HG02798 (cell line): Measurements from ENCODE around the gene FASN.
"Not testable (repeated sequence)": the region's sequence is repeated elsewhere in the genome, so short reads cannot be mapped to it uniquely, and the experiment has no call there.

Experiments
- ATAC-seq: cut with Tn5 transposase; IDR thresholded peaks from one replicate; pipeline ENCODE4 v1.9.1; 2021; ENCODE audit warnings: mild to moderate bottlenecking; ENCODE audit not compliant: unreplicated experiment, poor library complexity

FASN gene

DNA sequence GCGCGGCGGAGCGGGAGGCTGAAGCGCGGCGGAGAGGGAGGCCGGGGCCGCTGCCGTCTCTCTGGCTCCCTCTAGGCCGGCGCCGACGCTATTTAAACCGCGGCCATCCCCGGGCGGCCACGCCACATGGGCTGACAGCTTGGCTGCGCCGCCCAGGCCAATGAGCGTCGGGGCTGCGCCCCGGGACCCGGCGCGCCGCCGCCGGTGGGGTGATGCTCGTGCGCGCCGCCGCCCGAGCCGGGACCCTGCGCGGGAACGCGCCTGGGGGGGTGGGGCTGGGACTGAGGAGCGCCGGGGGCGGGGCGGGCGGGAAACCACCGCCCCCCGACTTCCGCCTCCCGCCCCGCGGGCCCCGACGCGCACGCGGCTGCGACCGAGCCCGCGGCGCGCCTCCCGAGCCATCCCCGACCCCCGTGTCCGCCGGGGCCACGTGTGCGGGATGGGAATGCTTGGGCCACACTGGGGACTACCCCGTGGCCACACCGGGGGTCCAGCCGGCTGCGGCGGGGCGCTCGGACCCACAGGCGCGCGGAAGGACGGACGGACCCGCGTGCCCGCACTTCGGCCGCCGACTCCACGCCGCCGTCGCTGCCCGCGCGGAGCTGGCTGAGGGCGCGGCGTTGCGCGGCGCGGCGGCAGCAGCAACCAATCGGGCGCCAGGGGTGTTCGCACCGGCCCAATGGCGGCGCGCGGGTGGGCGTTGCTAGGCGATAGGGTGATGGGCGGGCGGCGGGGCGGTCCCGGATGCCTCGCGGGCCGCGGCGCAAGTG, at the start of gene FASN:
Gene FASN (minus strand): TSS at position 68 of the 770 bp plus-strand sequence. CDS start 1,791 bp downstream, outside the sequence.
- ATAC-seq: peak; percentile 71

DNA sequence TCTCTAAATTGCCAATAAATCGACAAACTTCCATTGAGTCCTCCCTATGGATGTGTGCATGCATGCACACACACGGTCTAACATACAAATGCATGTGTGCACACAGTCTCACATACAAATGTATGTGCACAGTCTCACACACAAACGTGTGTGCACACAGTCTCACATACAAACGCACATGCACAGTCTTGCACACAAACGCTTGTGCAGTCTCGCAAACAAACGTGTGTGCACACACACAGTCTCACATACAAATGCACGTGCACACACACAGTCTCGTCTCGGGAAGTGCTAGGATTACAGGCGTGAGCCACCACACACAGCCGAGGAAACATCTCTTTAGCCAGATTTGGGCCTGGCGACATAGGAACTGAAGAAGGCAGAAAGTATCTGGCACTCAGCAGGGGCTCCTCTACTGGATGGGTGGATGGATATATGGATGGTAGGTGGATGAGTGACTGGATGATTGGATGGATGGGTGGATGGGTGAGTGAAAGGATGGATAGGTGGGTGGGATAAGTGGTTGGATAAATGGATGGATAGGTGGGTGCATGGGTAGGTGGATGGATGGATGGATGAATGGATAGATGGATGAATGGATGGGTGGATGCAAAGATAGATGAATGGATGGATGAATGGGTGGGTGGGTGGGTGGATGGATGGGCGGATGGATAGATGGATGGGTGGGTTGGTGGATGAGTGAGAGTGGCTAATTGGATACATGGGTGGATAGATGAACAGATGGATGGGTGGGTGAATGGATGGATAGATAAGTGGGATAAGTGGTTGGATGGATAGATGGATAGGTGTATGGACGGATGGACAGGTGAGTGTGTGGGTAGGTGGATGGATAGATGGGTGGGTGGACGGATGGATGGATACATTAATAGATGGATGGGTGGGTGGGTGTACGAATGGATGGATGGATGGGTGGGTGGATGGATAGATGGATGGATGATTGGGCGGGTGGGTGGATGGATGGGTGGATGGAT, 48.9 kb upstream of the FASN start:
- ATAC-seq: no peak

DNA sequence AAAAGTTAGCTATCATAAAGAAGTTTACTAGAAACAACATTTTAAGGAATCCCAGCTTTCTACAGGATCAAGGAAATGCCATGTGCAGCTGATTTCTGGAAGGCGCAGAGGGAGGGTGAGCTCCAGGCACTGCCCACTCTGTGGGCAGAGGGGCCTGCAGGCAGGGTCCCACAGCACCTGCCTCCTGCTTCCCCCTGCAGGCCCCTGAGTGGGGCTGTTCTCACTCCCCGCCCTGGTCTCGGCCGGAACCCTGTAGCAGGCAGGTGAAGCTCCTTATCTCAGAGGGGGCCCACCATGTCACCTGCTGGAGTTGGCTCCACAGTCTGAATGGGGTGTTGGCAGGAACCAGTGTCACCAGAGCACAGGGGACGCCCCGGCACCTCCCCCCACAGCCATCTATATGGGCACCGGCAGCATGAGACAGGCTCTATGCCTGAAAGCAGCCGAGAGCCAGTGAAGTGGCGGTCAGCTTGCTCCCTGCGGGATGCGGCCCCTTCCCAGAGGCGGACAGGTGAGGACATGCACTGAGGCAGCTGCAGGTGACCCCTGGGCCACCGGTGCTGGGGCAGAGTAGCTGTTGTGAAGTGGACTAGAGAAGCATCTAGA, 47.6 kb upstream of the FASN start:
- ATAC-seq: no peak

DNA sequence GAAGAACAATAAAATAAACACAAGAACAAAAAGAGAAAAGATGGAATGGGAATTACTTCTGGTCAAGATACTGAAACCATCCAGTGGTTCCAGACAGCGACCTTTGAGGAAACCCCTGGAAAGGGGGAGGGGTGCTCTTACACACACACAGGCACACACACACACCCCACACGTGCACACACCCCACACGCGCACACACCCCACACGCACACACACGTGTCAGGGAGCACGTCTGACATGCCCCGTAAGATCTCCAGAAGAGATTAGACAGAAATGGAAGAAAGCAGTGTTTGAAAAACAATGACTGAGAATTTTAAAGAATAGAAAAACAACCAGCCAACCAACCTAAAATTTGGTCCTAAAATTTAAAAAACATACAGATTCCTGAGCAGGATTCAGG, 45.3 kb upstream of the FASN start:
- ATAC-seq: no peak

DNA sequence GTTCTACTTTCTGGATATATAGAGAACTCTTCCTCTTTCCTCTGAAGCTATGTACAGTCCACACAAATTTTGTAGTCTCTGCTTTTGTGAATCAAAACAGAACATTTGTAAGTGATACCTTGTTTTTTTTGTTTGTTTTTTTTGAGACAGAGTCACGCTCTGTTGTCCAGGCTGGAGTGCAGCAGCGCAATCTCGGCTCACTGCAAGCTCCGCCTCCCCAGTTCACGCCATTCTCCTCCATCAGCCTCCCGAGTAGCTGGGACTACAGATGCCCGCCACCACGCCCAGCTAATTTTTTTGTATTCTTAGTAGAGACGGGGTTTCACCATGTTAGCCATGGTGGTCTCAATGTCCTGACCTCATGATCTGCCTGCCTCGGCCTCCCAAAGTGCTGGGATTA, 41.9 kb upstream of the FASN start:
- not testable (repeated sequence) for ATAC-seq

DNA sequence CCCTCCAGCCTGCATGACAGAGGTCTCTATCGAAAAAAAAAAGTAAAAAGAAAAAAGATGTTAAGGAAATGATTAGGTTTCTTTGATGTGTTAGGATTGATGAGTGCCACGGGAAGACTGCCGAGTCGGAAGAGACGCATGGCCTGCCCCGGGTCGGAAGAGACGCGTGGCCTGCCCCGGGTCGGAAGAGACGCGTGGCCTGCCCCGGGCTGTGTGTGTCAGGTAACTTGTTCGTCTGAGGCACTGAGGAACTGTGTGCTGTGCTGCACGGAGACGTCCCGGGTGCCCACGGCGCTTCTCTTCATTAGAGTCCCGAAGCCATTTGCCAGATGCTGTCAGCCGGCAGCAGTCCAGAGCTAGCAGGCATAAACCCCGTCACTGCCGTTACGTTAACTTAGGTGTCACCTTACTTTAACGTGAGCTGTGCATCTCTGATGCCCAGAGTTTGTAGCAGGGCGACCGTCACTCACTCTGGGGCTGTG, 40.5 kb upstream of the FASN start:
- ATAC-seq: no peak

DNA sequence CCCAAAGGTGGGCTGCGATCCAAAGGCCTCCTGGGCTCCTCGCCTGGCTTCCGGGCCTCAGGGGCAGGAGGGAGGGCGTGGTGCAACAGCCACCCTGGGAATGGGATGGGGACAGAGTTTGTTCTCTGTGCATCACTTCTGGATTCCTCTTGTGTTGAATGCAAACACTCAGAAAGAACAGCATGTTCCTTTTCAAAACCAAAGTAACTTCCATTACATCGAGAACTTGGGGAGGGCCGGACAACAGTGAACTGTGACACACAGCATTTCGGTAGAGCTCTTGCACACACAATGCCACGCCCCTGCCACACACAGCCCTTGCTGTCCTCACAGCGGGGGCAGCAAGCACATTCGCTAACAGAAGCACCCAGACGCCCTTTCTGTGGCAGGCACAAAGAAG, 36.1 kb upstream of the FASN start:
- ATAC-seq: no peak

DNA sequence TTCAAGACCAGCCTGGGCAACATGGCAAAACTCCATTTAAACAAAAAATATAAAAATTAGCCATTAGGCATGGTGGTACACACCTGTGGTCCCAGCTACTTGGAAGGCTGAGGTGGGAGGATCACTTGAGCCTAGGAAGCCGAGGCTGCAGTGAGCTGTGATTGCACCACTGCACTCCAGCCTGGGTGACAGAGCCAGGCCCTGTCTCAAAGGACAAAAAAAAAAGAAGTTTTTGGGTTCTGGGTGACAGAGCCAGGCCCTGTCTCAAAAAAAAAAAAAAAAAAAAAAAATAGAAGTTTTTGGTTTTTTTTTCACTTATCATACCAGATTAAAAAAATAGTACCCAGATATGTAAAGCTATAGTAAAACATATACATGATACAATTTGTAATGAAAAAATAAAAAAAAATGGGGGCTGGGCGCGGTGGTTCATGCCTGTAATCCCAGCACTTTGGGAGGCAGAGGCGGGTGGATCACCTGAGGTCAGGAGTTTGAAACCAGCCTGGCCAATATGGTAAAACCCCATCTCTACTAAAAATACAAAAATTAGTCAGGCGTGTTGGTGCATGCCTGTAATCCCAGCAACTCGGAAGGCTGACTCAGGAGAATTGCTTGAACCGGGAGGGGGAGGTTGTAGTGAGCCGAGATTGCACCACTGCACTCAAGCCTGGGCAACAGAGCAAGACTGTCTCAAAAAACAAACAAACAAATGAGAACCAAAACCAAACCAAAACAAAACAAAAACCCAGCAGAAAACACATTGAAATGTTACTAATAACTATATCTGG, 35.3 kb upstream of the FASN start:
- not testable (repeated sequence) for ATAC-seq

DNA sequence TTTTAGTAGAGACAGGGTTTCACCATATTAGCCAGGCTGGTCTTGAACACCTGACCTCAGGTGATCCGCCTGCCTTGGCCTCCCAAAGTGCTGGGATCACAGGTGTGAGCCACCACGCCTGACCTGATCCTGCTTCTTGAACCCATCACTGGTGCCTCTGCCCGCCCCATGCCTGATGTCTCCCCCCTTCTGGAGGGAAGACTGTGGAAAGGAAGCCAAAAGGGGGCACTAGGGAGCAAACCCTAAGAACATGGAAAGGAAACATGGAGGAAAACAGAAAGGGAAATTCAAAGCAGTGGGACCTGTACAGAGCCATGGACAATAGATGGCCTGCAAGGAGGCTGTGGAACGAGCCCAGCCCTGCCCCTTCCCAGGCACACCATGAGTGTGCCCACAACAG, 31.1 kb upstream of the FASN start:
- no peak for ATAC-seq

DNA sequence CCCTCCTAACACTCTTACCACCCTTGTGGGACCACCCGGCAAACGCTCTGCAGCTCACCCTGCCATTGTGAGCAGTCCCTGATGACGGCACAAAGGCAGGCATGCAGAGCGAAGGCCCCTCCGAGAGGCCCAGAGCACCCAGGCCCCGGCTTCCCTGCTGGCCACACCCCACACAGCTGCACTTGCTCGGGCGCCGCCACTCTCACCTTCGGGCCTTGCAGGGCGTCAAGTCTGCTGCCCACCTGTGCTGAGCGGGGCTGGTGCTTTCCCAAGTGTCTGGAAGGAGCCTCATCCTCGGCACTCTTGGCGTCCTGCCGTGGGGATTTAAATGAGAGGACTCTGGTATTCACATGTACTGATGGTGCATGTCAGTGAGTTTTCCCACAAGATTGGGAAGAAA, 30.3 kb upstream of the FASN start:
- ATAC-seq: no peak

DNA sequence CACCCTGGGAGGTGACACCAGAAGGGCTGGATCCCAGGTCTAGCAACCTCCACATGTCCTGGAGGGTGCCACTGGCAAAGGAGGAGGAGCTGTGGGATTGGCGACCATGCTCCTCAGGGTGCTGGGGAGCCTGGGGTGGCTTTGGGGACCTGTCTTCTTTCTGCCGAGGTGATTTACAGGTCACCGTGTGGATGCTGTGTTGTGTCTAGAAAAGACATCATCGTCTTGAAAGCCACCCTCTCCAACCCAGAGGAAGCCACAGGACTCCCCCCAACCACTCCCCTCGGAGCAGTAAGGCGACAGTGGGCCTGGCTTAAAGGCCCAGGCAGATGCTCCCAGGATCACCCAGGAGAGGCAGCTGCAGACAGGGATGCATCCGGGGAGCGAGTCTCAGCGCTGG, 29.7 kb upstream of the FASN start:
- no peak for ATAC-seq

DNA sequence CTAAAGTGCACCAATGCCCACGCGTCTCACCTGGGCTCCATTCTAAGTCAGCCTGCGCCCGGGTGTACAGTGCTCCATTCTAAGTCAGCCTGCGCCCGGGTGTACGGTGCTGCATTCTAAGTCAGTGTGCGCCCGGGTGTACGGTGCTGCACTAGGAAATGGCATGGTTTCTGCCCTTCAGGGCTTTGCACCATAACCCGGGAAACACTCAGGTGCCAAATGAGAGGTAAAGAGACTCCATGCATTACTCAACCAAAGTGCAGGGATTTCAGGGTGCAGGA, 29.2 kb upstream of the FASN start:
- no peak for ATAC-seq

DNA sequence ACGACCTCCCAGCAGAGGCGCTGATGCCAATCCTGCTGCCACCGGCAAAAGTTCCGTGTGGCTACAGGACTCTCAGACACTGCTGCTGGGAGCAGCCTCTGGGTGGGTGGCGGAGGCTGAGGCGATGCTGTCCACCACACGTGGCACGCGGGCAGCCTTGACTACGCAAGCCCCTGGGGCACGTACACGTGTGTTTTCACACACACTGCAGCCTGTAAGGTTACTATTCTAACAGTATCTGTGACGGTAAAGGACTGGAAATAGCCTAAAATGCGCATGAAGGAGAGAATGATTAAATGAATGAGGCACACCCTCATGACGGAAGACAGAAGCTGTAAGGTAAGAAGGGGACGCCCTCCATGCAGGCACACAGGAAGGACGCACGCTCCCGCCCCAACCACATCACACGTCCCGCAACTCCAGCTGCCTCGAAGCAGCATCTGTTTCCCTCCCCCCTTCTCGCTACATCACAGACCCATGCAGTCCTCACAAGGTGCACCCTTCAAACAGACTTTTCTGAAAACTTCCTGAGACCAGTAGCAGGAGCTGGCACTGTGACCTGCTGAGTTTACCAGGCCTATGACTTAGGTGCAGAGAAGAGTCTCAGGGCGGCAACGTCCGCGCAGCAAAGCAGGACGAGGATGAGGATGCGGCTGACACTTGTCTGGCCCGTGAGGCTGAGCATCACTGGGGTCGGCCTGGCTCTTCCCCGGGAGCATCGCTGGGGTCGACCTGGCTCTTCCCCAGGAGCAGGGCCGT, 28.7 kb upstream of the FASN start:
- ATAC-seq: no peak

DNA sequence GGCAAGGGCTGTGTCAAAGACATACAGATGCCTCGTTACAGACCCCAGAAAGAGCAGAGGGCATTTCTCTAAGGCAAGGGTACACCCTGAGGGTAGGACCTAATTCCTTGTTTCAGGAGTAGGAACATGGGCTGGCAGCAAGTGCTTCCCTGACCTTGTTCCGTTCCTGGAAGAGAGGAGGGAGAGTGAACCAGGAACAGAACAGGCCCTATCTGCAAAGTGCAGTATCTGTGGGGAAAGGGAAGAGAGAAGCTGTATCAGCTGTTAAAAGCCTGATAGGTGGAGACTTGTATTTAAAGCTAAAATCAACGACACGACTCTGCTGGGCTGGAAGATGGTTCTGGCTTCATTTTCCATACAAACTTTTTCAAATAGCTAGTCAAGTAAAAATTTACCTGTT, 26.1 kb upstream of the FASN start:
- ATAC-seq: no peak

DNA sequence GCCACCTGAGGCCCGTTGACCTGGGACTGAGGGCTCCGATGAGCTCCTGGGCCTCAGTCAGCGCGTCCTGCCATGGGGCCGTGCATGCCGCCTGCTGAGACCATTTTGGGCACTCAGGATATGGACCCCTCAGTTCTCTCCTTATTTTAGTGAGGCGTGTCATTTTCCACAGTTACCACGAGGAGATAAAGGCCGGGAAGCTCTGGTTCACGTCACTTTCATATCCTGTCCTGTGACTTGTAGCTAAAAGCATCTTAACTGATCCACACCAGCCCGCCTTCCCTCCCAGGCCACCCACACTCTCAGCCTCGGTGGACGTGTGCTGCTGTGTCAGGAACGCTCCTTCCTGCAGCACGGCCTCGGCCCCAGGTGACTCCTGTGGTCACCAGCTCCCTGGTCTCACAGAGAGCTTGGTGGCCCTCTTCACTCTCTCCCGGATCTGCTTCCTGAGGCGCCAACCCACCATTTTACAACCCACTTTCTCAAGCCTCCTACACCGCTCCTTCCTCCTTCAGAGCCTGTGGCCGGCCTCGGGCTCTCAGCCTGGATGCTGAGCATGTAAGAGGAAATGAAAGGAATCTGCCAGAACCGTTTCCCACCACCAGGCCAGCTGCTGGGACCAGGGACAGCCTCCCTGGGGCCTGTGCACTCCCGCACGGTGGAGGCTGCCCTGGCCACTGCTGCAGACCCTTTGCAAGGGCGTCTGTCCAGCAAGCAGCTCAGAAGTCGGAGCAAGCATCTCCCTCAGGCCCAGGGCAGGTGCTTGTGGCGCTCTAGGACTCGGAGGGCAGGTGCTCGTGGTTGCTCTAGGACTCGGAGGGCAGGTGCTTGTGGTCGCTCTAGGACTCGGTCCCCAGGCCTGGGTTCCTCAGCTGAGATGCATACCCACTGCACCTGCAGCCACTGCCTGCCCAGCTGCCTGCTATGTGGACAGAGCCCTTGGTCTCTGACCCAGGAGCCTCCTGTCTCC, 23.9 kb upstream of the FASN start:
- no peak for ATAC-seq

DNA sequence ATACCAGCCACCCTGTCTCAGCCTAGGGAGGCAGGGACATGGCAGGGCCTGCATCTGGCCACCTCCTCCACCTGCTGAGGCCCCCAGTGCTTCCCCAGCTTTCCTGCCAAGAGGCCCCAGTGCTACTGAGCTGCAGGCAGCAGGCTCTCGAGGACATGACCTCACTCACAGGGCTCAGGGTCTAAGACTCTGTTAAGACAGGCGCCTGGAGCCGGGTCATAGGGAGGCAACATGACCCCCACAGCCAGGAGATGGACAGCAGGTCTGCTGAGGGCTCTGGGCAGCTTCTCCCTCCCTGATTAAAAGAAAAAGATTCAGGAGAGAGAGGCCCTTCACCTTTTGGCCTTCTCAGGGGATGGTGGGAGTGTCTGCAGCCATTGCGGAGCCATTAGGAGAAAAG, 23.2 kb upstream of the FASN start:
- no peak for ATAC-seq

DNA sequence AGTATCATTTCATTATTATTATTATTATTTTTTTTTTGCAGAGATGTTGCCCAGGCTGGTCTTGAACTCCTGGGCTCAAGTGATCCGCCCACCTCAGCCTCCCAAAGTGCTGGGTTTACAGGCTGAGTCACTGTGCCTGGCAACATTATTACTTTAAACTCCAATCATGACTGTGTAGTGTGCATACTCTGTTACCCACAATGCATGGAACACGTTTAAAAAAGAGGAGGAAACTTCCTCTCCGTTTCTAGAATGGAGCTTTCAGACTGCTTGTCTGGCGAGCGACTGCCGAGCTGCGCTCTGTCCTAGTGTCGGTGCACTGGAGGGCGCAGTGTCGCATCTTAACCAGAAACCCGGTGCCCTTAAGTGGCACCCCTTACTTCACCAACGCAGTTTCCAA, 22.1 kb upstream of the FASN start:
- ATAC-seq: no peak

DNA sequence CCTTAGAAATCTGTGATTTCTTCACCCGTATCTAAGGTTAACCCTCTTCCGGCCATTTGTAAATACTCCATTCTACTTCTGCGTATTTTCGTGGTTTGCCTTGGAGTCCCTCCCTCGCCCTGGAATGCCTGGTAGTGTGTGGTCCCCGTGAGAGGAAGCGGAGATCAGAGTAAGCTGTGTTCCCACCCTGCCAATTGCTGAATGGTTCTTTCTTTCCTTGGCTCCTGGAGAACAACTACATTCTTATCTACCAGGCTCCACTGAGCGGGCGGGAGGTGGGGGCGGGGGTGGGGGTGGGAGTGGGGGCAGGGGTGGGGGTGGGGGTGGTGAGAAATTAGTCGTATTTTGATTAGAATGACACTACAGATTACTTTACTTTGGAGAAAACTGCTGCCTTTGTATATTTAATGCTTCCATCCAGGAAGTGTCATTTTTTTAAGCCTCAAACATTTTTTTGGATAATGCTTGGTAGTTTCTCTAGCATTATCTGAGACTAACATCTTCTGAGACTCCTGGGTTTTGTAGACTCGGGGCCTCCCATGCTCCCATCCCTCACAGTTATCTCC, 20.9 kb upstream of the FASN start:
- no peak for ATAC-seq
